ENCODE data around the gene NDST1.

DNA sequence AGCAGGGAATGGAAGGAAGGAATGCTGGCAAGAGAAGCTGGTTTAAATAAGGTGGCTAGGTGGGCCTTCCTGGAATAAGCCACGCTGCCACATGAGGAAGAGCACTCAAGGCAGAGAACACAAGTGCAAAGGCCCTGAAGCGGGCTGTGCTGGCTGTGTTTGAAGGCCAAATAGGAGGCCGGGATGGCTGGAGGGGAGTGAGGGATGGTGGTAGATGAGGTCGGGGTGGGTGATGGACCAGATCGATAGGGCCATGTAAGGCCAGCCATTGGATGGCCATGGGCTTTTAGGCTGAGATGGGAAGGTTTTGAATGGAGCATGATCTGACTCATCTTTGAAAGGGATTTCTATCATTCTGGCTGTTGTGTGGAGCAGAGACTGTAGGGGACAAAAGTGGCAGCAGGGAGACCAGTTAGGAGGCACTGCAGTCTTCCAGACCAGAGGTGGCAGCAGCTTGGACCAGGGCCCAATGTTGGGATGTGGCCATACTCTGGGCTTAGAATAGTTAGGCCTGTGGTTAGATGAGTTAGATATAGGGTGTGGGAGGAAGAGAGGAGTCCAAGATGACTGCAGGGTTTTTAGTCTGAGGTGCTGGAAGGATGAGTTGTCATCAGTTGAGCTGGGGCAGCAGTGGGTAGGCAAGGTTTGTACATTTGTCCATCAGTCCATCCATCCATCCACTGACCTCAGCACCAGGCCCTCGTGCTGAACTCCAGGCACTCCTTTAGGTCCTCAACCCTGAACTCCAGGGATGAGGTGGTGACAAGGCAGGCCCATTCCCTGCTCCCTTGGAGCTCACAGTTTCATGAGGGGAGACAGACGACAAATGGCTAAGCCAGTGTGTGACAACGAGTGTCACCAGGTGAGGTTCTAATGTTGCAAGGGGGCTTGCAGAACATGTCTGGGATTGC is 30.3 kb downstream of the NDST1 start:
- TF ChIP-seq, protein P1, sequence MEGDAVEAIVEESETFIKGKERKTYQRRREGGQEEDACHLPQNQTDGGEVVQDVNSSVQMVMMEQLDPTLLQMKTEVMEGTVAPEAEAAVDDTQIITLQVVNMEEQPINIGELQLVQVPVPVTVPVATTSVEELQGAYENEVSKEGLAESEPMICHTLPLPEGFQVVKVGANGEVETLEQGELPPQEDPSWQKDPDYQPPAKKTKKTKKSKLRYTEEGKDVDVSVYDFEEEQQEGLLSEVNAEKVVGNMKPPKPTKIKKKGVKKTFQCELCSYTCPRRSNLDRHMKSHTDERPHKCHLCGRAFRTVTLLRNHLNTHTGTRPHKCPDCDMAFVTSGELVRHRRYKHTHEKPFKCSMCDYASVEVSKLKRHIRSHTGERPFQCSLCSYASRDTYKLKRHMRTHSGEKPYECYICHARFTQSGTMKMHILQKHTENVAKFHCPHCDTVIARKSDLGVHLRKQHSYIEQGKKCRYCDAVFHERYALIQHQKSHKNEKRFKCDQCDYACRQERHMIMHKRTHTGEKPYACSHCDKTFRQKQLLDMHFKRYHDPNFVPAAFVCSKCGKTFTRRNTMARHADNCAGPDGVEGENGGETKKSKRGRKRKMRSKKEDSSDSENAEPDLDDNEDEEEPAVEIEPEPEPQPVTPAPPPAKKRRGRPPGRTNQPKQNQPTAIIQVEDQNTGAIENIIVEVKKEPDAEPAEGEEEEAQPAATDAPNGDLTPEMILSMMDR (IDR thresholded peaks at IDR 0.05; ENCODE audit: insufficient read depth, low read depth, low read length), result no peak
- no peak for TF ChIP-seq EZH2 (IDR thresholded peaks at IDR 0.05; ENCODE audit: insufficient read depth, low read length)

Measured in astrocyte (in vitro differentiated cells and primary cell).